Measurements from ENCODE around the gene DDX59. TPM values are rescaled to one million over a fixed set of nuclear protein-coding genes. Genes with fewer than 3 reads are reported as not detected.

Gene DDX59
- total RNA-seq, 1 donor from 2014 or later = 19.0 TPM

DNA sequence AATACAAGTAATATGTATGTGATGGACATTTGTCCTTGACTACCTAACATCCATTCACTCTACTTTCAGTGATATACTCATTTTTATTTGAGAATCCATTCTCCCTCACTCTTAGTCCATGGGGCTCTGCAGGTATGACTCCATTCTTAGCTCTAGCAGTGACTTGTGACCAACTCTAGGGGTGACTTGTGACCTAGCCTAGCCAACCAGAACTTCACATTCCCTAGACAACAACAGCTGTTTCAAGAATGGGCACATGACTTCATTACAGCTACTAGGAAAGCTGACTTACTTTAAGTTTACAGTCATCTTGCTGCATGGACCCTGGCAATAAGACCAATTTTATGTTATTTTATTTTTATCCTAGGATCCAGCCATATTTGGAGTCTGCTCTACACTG is 23.6 kb upstream of the DDX59 start:
- no peak for TF ChIP-seq CTCF (conservative IDR thresholded peaks at IDR 0.05)
- Mint-ChIP-seq H3K9me3 (no peaks in the 10 kb centered on the region), H3K36me3 (no peaks in the 10 kb centered on the region), H3K4me3 (no peak overlapping the region), H3K27ac (no peak overlapping the region), H3K27me3 (no peaks in the 10 kb centered on the region), H3K4me1 (ENCODE audit: unreplicated experiment) (no peaks in the 10 kb centered on the region)
- DNase-seq (ENCODE audit: extremely low spot score, unreplicated experiment) = no peak

DNA sequence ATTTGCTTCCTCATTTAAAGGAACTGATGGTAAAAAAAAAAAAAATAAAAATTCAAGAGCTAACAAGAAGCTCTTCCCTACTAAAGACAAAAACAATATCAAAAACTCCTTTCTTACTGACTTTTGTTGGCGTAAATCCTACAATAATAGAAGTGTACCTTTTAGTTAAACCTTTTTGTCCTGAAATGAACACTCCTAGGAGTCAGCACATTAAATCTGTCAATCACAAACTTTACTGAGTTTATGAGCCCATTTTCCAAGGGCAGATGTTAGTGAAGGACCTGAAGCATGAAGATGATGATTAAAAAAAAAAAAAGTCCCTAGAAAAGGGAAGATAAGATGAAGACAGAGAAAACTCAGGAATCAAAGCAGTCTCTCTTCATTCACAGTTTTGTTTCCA is 22.6 kb upstream of the DDX59 start:
- no peak overlapping the region for H3K27ac Mint-ChIP-seq
- TF ChIP-seq CTCF (conservative IDR thresholded peaks at IDR 0.05) = no peak
- no peak overlapping the region for H3K4me3 Mint-ChIP-seq
- no peaks in the 10 kb centered on the region for H3K9me3 Mint-ChIP-seq
- H3K36me3 Mint-ChIP-seq = no peaks in the 10 kb centered on the region
- DNase-seq (ENCODE audit: extremely low spot score, unreplicated experiment) = no peak
- no peaks in the 10 kb centered on the region for H3K4me1 Mint-ChIP-seq (ENCODE audit: unreplicated experiment)
- H3K27me3 Mint-ChIP-seq = no peaks in the 10 kb centered on the region

DNA sequence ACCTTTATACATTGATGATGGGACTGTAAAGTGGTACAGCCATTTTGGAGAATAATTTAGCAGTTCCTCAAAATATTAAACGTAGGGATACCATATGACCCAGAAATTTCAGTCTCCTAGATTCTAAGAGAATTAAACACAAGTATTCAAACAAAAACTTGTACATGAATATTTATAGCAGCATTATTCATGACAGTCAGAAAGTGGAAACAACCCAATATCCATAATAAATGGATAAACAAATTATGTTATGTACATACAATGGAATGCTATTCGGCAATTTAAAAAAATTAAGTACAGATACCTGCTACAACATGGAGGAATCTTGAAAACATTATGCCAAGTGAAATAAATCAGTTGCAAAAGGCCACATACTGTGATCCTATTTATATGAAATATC is 16.9 kb upstream of the DDX59 start:
- no peak for TF ChIP-seq CTCF (conservative IDR thresholded peaks at IDR 0.05)
- Mint-ChIP-seq H3K4me3 (no peak overlapping the region), H3K4me1 (ENCODE audit: unreplicated experiment) (no peaks in the 10 kb centered on the region), H3K36me3 (no peaks in the 10 kb centered on the region), H3K9me3 (no peaks in the 10 kb centered on the region), H3K27me3 (no peaks in the 10 kb centered on the region), H3K27ac (no peak overlapping the region)
- no peak for DNase-seq (ENCODE audit: extremely low spot score, unreplicated experiment)

DNA sequence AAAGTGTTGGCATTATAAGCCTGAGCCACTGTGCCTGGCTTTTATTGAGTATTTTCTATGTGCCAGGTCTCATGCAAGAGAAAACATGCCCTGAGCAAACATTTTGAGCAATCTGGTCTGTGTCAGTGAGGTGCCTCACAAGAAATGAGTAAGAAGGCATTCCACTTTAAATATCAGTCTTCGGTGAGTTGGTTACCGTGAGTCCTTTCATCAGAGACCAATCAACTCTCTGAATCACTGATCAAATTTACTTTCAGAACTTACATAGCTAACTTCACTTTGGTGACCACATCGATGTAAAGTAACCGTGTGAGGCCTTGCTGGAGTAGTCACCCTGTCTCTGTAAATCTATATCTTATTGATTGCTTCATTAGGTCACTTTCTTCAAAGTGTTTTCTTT is 14.3 kb upstream of the DDX59 start:
- Mint-ChIP-seq H3K27me3 (no peaks in the 10 kb centered on the region), H3K36me3 (no peaks in the 10 kb centered on the region), H3K9me3 (no peaks in the 10 kb centered on the region), H3K27ac (no peak overlapping the region), H3K4me1 (ENCODE audit: unreplicated experiment) (no peaks in the 10 kb centered on the region), H3K4me3 (no peak overlapping the region)
- DNase-seq (ENCODE audit: extremely low spot score, unreplicated experiment) = no peak
- TF ChIP-seq CTCF (conservative IDR thresholded peaks at IDR 0.05) = no peak

DNA sequence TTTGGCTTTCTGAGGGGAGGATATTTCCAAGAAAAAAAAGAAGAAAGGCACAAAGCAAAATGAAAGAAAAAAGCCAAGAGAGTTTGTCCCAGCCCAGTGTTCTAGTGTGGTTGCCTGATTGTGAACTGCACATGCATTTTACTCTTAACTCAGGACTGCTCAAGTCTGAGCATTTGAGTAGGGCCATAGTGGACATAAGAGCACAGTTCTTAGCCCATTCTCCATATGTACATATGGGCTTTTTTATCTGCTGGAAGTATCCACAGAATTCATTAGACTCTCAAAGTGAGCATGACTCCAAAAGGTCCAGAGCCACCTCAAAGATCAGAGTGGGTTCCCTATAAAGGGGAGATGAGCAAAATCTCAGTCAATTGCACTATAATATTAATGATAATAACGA is 13.6 kb upstream of the DDX59 start:
- no peaks in the 10 kb centered on the region for H3K4me1 Mint-ChIP-seq (ENCODE audit: unreplicated experiment)
- DNase-seq (ENCODE audit: extremely low spot score, unreplicated experiment) = no peak
- H3K27me3 Mint-ChIP-seq = no peaks in the 10 kb centered on the region
- H3K36me3 Mint-ChIP-seq = no peaks in the 10 kb centered on the region
- no peaks in the 10 kb centered on the region for H3K9me3 Mint-ChIP-seq
- H3K27ac Mint-ChIP-seq = no peak overlapping the region
- H3K4me3 Mint-ChIP-seq = no peak overlapping the region
- no peak for TF ChIP-seq CTCF (conservative IDR thresholded peaks at IDR 0.05)

- TF ChIP-seq CTCF (conservative IDR thresholded peaks at IDR 0.05) = no peak
- H3K4me3 Mint-ChIP-seq = no peak overlapping the region
- no peak overlapping the region for H3K27ac Mint-ChIP-seq
- H3K9me3 Mint-ChIP-seq = no peaks in the 10 kb centered on the region
- DNase-seq (ENCODE audit: extremely low spot score, unreplicated experiment) = no peak
- no peaks in the 10 kb centered on the region for H3K36me3 Mint-ChIP-seq
- no peaks in the 10 kb centered on the region for H3K4me1 Mint-ChIP-seq (ENCODE audit: unreplicated experiment)
- no peaks in the 10 kb centered on the region for H3K27me3 Mint-ChIP-seq
Observed at GRCh38 chr1:200681231-200681630, 11.5 kb upstream of the DDX59 start.

All from type B pancreatic cell (in vitro differentiated cells).